Stimulated activated CD4-positive, alpha-beta T cell treated with anti-CD3 and anti-CD28 coated beads, Interleukin-1b, Interleukin-23, amount 100 ng/mL, for 1 hour (primary cell): ENCODE measurements around the gene AP1S1.
A peak's percentile ranks its signal among the peaks of the same experiment; 100 is the strongest.
"Not testable (repeated sequence)": the region's sequence is repeated elsewhere in the genome, so short reads cannot be mapped to it uniquely, and the experiment has no call there.

ENCODE experiments used
- DNase-seq, 2 donors: peaks; one replicate each; pipeline ENCODE4 v3.0.0-alpha.2; 2020; ENCODE audit warnings: low read depth in 2 of 2

Gene AP1S1

GRCh38 chr7:101153969-101154692 is at the start of gene AP1S1:
TSS of gene AP1S1 (plus strand) at chr7:101154476. CDS start at chr7:101154515, 39 bp downstream.
- peak; percentile 81 to 86 for DNase-seq

GRCh38 chr7:101104799-101105198 is 49.5 kb upstream of the AP1S1 start:
- DNase-seq, result no peak

GRCh38 chr7:101105248-101105647 is 49.0 kb upstream of the AP1S1 start:
- DNase-seq, result not testable (repeated sequence)

GRCh38 chr7:101106386-101106785 is 47.9 kb upstream of the AP1S1 start:
- no peak for DNase-seq

- DNase-seq, result no peak
These were observed 45.9 kb upstream of the AP1S1 start for GRCh38 chr7:101108330-101108857.

DNA sequence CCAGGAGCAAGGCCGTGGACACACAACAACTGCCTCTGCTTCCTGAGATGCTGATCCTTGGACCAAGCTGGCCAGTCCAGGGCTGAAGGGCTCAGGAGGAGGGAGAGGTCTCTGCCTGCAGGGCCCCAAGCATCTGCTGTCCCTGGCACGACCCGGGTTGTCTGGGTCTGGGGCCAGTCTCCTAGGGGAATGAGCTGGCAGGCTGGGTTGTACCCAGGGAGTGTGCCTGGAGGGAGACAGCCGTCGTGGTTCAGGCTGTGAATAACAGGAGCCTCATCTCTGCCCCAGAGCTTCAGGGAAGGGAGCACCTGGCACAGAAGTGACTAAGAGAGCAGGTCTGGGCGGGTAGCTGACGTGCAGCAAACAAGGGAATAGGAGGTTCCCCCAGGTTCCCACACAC is 45.3 kb upstream of the AP1S1 start:
- no peak for DNase-seq

- DNase-seq, result no peak
These were observed 44.9 kb upstream of the AP1S1 start for GRCh38 chr7:101109368-101109767.

DNA sequence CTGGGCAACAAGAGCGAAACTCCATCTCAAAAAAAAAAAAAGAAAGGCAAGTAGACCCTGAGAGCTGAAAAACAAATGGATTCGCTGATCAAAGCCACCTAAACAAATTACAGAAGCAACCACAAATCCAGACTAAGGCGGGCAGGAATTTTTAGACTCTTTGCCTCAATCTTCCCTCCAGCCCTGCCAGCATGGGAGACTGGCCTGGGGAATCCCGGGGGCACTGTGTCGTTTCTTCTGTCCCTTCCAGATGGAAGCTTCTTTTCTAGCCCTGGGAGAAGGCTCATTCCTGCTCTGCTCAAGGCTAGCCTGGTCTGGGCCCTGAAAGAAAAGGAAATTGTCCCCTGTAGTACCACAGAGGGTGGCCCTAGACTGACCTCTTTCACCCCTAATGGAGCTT is 43.0 kb upstream of the AP1S1 start:
- no peak for DNase-seq

- DNase-seq, result no peak
These were observed 42.0 kb upstream of the AP1S1 start for GRCh38 chr7:101112233-101112632.

- not testable (repeated sequence) for DNase-seq
These were observed 41.1 kb upstream of the AP1S1 start for GRCh38 chr7:101113140-101113539.

DNA sequence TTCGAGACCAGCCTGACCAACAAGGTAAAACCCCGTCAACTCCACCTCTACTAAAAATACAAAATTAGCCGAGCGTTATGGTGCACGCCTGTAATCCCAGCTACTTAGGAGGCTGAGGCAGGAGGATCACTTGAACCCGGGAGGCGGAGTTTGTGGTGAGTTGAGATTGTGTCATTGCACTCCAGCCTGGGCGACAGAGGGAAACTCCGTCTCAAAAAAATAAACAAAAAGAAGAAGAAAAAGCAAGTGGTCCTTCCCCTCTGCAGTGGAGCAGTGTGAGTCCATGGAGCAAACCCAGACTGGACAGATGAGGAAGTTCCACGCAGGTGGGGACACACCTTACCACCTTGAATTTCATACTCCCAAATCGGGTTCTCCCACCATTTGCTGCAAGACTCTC is 40.4 kb upstream of the AP1S1 start:
- no peak for DNase-seq

- no peak for DNase-seq
These were observed 39.8 kb upstream of the AP1S1 start for GRCh38 chr7:101114492-101114891.

GRCh38 chr7:101115215-101115614 is 39.1 kb upstream of the AP1S1 start:
- DNase-seq, result no peak

- no peak for DNase-seq
These were observed 37.4 kb upstream of the AP1S1 start for GRCh38 chr7:101116898-101117297.

DNA sequence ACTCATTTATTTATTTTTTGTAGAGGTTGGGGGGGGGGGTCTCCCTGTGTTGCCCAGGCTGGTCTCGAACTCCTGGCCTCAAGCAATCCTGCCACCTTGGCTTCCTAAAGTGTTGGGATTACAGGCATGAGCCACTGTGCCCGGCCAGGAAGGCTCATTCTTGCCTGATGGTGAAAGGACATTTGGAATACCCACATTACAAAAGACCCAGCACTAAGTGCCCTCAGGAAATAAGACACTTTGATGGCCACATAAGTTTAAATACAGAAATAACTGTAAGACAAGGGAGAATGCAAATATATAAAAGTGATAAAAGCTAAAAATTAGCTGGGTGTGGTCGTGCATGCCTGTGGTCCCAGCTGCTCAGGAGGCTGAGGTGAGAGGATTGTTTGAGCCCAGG is 35.4 kb upstream of the AP1S1 start:
- DNase-seq, result no peak

GRCh38 chr7:101119876-101120275 is 34.4 kb upstream of the AP1S1 start:
- no peak for DNase-seq

DNA sequence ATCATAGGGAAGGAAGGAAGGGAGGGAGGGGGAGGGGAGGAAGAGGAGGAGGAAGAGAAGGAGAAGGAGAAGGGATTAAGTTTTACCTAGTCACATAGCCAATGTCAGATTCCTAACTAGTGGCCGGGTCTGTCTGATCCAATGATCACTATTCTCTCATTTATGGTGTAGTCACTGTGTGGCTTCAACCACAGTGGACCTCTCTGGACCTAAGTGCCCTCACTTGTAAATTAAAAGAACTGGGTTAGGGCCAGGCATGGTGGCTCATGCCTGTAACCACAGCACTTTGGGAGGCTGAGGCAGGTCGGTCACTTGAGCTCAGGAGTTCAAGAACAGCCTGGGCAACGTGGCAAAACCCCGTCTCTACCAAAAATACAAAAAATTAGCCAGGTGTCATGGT is 34.0 kb upstream of the AP1S1 start:
- no peak for DNase-seq

DNA sequence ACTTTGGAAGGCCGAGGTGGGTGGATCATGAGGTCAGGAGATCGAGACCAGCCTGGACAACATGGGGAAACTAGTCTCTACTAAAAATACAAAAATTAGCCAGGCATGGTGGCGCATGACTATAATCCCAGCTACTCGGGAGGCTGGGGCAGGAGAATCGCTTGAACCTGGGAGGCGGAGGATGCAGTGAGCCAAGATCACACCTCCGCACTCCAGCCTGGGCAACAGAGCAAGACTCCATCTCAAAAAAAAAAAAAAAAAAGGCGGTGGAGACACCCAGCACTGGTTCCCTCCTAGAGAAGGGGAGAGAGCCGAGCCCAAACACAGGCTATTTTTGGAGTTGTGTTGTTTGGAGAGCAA is 32.7 kb upstream of the AP1S1 start:
- DNase-seq, result not testable (repeated sequence)

- no peak for DNase-seq
These were observed 32.0 kb upstream of the AP1S1 start for GRCh38 chr7:101121991-101122932.

DNA sequence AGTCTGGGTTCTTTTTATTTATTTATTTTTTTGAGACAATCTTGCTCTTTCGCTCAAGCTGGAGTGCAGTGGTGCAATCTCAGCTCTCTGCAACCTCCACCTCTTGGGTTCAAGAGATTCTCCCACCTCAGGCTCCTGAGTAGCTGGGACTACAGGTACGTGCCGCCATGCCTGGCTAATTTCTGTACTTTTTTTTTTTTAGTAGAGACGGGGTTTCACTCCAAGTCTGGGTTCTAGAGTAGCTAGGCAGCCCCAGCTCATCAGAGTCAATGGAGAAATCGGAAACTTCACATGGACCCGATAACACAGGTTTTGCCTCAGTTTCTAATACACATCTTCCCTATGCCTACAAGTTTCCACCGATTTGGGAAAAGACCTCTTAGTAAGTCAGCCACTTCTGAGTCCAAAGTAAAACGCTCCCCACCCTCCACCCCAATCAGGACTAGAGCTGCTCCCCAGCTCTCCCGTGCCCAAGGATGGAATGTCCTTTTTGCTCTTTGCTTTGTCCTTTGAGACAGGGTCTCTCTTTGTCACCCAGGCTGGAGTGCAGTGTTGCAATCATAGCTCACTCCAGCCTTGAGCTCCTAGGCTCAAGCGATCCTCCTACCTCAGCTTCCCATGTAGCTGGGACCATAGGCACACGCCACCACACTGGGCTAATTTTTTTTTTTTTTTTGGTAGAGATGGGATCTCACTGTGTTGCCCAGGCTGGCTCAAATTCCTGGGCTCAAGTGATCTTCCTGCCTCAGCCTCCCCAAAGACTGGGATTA is 31.2 kb upstream of the AP1S1 start:
- no peak for DNase-seq

- no peak for DNase-seq
These were observed 30.6 kb upstream of the AP1S1 start for GRCh38 chr7:101123703-101124068.
